RPMI8226 (cell line): ENCODE measurements around the gene HABP2.

Experiments
- DNase-seq: peaks from one replicate; pipeline ENCODE4 v3.0.0-alpha.2; 2015

HABP2 gene

GRCh38 chr10:113560071-113560470 lies 7.2 kb downstream of the HABP2 start:
- no peak for DNase-seq

DNA sequence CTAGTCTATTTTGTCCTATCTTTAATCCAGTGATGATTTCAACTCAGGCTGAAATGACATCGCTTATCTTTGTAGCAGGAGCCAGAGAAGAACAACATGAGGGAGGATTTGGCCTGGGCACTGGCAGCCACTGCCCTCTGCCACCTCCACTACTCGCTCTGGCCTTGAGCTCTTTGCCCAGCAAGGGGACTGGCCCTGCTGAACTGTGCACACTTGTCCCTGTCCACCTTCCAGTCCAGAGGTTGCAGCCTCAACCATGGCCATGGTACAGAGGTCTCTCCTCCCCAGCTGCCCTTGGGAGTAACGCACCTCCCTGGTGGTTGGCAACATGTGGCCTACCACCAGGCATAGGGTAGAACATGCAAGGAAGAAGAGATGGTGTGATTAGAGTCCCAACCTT lies 8.4 kb downstream of the HABP2 start:
- no peak for DNase-seq

DNA sequence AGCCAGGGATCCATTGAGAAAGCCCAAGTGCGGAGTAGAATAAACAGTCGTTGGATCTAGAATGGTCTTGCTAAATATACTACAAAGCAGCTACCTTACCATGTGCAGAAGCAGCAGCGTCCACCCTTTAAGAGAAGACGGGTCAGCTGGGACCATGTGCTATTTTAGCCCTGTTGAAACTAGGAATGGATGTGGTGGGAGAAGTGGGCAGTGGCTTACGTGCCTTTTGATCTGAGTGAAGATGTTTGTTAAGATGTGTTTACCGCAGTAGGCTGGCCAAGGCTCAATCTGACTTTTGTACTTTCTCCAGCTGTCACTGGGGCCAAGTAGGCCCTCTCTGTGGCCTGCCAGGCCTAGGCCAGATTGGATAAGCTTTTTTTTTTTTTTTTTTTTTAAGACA lies 9.2 kb downstream of the HABP2 start:
- DNase-seq: no peak

DNA sequence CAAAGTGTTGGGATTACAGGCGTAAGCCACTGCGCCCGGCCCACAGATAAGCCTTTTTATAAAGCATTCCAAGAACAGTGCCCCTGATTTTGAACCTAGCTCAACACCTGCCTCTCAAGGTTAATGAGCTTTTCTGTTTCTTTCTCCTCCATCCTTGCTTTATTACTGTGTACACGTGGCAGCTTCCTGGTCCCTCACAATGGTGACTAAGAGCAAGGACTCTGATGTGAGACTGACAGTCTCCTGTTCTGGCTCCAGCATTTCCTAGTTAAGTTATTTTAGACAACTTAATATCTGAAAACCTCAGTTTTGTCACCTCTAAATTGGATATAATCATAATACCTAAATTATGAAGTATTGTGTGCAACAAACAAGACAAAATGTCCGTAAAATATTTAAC lies 9.9 kb downstream of the HABP2 start:
- no peak for DNase-seq

GRCh38 chr10:113563306-113564088 lies 10.6 kb downstream of the HABP2 start:
- DNase-seq: peak; percentile 66

- DNase-seq: no peak
Observed at GRCh38 chr10:113565364-113565763, 12.5 kb downstream of the HABP2 start.

DNA sequence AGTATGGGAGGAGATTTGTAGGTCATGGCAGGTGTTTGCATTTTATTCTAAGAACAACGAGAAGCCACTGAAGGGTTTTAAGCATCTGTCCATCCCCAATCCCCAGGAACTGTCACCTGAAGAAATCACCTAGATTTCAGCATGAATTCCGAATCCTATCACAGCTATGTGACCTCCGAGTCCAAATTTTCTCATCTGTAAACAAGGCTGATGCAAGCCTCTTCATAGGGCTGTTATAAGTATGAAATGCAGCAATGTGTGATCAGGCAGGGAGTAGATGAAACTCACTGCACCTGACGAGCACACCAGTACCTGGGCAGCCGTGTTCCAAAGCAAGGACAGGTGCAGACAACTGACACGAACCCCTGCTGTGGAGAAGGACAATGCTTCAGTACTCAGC lies 14.0 kb downstream of the HABP2 start:
- no peak for DNase-seq

GRCh38 chr10:113569576-113569975 lies 16.7 kb downstream of the HABP2 start:
- no peak for DNase-seq

DNA sequence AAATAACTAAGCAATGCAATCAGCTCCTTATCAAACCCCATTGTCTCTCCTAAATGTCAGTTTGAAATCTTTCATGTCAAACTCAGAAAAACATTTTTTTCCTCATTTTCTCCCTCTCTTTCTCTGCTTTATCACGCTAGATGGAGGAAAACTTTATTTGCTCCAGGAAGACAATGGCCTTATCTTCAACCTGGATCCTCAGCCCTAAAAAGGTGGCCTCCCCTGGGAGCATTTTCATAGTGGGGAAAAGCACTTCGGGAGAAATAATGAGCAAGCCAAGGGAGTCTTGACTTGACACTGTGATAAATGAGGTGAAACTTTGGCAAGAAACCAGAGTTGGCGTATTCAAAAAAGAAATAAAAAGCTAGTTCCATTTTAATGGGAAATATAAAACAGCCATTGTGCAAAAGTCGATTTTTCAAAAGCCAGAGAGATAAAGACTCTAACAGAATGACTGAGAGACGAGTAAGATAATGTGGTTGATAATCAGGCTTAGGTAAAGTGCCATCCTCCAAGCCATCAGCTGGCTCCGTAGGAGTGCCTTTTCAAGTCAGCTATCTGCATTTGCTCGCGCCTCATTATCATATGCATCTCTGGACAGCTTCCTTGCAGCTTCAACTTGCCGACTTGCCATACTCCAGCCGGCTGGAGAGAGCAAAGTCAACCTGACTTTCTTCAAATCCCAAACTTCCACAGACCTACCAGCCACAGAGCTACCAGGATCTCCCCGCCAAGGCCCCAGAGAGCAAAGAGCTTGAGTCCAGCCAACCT lies 19.9 kb downstream of the HABP2 start:
- no peak for DNase-seq

- DNase-seq: no peak
Observed at GRCh38 chr10:113573368-113573767, 20.5 kb downstream of the HABP2 start.

DNA sequence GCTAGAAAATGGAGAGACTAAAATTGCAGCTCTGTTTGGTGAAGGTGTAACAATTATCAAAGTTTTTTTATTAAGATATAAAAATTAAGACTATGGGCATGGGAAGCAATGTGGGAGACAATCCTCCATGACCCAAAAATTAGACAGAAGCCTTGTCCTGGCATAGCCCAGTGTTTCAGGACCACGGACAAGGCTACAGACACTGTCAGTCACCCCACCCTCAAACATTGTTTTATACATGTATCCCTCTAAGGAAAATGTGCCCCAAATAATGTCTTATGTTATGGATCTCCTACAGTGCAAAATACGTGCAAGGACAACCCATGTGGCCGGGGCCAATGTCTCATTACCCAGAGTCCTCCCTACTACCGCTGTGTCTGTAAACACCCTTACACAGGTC lies 24.0 kb downstream of the HABP2 start:
- DNase-seq: peak; percentile 11

GRCh38 chr10:113578773-113579172 lies 25.9 kb downstream of the HABP2 start:
- DNase-seq: no peak

DNA sequence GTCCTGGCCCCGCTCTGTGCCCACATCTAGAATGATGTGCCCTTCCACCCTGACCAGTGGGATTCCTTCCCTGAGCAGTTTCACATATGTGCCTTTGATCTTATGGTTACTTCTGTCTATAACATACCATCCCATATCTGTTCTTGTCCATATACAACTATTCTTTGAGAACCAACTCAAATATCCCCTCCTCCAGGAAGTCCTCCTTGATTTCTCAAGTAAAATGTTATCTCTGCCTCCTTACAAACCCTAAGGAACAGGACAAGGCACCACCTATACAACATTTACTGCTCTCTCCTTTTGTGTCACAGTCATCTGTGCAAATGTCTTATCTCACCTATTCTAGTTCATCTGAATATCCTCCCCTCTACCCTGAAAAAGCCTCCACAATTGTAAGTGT lies 28.2 kb downstream of the HABP2 start:
- no peak for DNase-seq

GRCh38 chr10:113583571-113583970 lies 30.7 kb downstream of the HABP2 start:
- no peak for DNase-seq

DNA sequence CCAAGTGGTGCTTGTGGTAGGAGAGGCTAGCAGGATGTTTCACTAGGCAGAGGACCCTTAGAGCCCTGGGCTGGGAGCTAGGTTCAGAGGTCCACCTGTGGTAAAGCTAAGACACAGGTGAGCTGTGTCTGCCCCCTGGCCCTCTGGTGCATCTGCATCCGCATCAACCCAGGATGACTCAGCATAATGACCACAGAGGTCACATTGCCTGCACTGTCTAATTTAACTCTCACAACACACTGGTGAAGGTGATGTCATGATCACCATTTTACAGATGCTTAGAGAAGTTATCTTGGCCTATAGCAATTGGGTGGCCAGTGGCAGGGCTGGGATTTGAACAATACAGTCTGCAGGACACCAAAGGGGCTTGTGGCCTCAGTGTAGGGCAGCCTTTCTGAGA lies 33.1 kb downstream of the HABP2 start:
- no peak for DNase-seq

- DNase-seq: no peak
Observed at GRCh38 chr10:113589201-113589770, 36.4 kb downstream of the HABP2 start.

- no peak for DNase-seq
Observed at GRCh38 chr10:113590581-113590980, 37.7 kb downstream of the HABP2 start.

- DNase-seq: no peak
Observed at GRCh38 chr10:113592380-113592779, 39.5 kb downstream of the HABP2 start.

DNA sequence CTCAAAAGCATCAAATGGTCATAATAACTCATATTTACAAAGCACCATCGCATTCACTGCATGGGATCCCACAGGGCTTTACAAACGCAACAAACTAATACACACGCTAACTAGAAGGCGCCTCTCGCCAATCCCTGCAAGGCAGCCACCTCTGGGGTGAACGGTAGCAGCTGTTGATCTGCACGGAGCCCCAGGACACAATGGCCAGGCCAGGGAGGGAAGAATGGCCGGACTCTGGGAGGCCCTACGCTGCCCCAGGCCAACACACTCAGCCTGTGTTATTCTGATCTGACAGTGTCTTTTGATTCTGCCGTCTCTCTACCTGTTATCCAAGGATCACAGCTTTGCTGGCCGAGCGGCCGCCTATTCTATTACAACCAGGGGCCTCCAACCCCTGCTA lies 41.8 kb downstream of the HABP2 start:
- no peak for DNase-seq

DNA sequence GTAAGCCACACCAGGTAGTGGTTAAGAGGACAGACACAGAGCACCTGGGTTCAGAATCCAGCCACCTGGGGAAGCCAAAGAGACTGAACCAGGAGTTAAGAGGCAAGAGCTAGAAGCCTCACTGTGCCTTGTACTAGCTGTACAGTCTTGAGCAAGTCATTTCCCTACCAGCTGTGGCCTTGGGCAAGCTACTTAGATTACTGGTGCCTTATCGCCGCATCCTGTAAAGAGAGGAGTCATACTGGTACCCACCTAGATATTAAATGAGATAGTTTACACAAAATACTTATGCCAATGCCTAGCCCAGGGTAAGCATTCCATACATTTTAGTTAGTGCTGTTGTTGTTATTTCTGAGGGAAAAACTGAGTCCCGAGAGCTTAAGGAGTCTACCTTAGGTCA lies 47.7 kb downstream of the HABP2 start:
- DNase-seq: no peak

DNA sequence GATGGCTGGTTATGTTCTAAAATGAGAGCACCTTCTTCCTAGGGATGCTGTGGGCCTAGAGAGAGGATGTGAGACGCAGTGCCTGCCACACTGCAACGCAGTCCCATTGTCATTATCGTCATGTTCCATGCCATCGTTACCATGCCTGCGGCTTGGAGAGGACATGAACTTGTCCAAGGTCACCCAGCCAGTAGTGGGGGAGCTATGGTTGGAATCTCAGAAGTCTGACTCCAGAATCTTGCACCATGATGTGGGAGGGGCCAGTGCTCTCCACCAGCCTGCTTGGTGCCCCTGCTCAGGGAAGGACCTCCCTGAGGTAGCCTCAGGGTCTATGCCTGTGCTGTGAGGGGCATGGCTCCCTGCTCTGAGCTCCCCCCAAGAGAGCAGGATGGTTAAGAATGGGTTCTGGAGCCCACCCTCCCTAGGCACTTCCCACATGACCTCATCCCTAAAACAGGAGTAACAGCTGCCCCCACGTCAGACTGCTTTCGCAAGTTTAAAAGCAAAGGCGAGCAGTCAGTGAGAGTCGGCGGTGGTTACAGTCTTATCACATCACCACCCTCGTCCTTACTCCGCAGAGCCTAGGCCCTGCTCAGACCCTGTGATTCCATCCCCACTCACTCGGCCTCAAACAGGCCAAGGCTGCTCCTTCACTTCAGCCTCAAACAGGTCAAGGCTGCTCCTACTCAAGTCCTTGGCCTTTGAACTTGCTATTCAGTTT lies 50.4 kb downstream of the HABP2 start:
- DNase-seq: no peak

GRCh38 chr10:113604572-113604971 lies 51.7 kb downstream of the HABP2 start:
- DNase-seq: no peak

GRCh38 chr10:113605268-113605978 lies 52.6 kb downstream of the HABP2 start:
- DNase-seq: no peak
